GM12874 (cell line): ENCODE data around the gene PEX26.

ENCODE experiments used
- TF ChIP-seq, protein P1 (sequence below): IDR thresholded peaks from 2 replicates; pipeline ENCODE4 v1.5.1; 2011; ENCODE audit warnings: low read depth, mild to moderate bottlenecking, control low read depth, low read length, moderate library complexity; ENCODE audit not compliant: insufficient read depth

PEX26 gene

DNA sequence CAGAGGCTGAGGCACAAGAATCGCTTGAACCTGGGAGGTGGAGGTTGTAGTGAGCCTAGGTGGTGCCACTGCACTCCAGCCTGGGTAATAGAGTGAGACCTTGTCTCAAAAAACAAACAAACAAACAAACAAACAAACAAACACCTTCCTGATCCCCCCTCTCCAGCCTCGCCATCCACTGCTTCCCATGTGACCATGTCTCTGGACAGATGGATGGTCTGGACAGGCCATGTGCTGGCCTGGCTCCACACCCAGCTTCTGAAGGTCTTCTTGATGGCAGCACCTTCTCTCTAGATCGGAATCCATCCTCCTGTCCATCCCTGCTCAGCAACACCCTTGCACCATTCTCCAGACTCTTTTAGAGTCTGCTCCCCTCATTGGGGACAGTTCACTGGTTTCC lies 10.7 kb upstream of the PEX26 start:
- TF ChIP-seq, protein P1, sequence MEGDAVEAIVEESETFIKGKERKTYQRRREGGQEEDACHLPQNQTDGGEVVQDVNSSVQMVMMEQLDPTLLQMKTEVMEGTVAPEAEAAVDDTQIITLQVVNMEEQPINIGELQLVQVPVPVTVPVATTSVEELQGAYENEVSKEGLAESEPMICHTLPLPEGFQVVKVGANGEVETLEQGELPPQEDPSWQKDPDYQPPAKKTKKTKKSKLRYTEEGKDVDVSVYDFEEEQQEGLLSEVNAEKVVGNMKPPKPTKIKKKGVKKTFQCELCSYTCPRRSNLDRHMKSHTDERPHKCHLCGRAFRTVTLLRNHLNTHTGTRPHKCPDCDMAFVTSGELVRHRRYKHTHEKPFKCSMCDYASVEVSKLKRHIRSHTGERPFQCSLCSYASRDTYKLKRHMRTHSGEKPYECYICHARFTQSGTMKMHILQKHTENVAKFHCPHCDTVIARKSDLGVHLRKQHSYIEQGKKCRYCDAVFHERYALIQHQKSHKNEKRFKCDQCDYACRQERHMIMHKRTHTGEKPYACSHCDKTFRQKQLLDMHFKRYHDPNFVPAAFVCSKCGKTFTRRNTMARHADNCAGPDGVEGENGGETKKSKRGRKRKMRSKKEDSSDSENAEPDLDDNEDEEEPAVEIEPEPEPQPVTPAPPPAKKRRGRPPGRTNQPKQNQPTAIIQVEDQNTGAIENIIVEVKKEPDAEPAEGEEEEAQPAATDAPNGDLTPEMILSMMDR, result no peak

DNA sequence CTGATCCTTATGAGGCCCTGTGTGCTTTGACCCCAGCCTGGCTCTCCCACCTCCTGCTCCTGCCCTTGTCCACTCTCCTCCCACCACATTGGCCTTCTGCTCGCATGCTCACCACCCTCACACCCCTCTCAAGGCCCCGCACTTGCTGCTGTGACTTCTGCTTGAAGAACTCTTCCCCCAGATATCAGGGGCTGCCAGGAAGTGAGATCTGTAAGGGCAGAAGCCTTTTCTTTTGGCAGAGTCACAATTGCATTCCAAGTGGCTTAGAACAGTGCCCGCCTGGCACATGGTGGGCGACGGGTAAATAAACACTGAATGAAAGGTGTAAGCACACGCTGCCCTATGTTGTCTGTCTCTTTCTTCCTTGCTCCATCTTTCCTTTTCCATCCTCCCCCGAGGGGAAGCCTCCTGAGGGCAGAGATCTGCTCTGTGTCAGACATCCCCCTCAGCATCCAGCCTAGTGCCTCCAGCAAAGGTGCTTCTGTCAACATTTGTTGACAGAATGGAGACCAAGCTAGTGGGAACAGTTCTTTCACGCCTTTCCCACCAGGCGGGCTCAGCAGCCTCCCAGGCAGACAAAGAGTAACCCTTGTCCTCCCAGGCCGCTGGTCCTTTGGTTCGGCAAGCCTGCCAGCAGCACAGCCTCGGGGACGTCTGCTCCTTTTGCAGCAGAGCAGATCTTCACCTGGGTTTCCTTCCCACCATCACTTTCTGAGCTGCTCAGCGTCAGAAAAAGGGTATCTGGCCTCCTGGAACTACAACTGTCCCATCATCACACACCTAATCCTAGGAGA lies 10.0 kb upstream of the PEX26 start:
- TF ChIP-seq, protein P1, result no peak

DNA sequence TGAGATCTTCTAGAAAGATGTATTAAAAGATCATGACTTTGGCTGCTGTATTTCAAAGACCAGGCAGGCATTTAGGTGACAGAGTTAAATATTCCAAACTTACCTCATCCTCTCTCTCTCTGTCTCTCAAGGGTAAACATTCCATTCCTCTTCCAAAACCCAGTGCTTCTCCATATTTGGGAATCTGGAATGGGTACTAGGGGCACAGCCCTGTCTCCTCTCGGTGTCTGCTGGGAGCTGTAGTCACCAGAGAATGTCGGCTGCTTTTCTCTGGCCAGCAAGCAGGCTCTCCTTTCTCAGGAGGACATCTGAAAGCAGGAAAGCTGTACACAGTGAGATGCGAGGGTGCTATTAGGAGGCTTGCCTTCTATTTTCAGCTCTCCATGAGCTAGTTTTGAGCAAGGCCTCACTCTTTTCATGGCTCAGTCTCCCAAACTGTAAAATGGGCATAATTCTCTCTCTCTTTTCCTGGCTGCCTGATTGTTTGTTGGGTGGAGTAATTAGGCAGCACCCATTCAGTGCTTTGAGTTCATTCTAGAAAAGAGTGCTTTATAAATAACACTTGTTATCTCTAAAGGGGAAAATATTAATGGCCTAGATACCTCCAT lies 9.3 kb upstream of the PEX26 start:
- TF ChIP-seq, protein P1, result no peak

DNA sequence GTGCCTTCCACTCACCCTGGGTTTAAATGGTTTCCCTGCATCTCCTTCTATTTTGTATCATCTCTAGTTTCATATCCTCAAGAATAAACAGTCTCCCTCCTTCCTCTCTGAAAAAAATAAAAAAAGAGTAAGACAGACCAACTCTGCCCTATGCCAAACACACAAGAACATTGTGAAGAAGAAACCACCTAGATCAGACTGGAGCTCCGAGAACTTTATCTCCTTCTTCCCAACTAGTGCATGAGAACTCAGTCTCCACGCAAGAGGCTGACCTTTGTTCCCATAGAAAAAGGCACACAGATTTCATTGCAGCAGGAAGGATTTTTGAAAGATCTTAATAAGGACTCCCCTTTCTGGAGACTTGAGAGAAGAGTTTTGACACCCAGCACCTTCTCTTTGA lies 8.7 kb upstream of the PEX26 start:
- TF ChIP-seq, protein P1, result no peak

DNA sequence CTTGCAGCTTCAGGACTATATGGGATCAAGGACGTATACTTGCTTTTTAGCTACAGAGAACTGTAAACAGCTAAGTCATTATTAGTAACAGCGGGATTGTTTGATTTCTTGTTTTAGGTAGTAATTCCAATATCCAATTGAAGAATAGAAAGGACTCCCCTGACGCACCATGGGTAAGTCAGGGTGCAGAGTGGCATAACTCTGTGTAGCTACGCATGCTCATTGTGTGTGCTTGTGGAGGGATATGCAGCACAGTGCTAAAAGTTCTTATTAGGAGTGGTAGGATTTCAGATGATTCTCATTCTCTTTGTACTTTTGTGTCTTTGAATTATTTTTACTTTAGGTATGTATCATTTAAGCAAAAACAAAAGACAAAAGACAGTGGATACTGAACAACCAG lies 7.7 kb upstream of the PEX26 start:
- TF ChIP-seq, protein P1, result no peak

DNA sequence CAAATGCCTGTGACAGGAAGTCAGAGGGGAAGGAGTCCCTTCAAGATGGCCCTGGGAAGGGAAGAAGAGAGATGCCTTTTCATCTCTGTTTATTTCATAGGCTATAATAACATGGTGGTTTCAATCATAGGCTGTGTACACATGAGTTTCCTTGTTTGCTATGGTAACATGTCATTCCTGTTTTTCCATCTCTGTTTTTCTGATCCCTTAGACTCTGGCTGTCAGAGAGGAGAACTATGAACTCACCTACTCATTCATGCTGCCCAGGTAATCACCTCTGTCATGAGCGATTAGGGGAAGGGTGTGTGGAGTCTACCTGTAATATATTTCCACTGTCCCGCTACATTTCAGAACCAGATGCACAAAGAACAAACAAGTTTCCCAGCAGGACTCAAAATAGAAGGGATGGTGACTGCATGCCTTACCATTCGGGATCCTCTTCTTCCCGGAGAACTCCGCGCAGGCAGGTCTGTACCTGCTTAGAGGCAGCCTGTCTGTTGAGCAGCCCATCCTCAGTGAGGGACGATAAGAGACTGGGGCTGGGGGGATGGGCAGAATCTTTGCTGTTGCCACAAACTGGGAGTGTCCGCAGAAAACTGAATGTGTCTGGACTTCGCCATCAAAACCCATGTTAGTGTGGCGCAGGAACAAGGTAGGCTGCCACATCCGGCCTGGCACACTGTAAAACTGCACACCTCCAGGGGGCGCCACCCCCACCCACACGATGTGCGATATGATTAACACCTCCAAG lies 7.1 kb upstream of the PEX26 start:
- TF ChIP-seq, protein P1, result peak; percentile 47

DNA sequence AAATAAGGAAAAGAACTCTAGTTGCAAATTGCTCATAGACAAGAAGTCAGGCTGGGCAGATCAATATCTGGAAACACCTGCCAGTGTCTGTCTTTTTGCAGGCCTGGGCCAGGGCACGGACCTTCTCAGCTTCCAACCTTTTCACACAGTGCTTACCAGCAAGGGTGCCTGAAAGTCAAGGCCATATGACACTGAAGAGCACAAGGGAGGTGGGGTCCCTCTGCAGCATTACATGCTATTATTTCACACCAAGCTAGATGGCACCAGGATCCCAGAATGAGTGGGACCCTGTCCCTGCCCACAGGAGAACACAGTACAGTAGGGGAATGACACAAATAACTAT lies 5.9 kb upstream of the PEX26 start:
- TF ChIP-seq, protein P1, result no peak
